ENCODE measurements around the gene DTNA.

Gene DTNA

GRCh38 chr18:34773378-34773777, 63.3 kb downstream of the DTNA start:
- DNase-seq = no peak

DNA sequence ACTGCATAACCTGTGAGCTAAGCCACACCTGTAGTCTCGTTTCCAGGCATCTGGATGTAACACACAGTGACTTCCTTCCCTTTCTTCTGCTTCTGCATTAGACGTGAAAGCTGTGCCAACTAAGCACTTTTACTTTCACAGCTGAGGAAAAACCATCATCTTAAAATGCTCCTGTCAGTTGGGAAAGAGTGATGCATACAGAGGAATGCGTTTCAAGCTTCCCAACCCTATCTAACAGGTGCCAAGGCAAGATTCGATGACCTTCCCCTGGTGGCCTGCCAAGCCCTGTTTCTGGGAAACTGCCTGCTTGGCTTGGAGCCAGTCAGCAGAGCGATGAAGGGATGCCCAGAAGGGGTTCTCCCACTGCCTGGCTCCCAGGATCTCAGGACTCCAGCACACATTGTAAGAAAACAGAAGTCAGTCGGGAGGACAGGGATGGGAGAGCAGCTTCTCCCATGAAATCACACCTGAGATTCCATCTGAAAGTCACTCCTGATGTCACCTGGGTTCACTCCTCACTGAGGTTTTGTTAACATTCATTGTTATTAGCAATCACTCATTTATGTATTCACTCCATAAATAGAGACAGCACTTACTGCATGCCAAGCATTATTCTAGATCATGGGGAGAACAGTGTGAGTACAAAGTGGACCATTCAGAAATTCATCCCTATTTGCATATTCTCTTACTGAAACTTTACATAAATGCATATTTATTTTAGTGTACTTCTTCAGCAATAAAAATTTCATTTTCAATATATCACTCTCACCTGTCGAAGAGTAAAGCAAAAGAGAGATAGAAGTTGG, 64.1 kb downstream of the DTNA start:
- no peak for DNase-seq

GRCh38 chr18:34775461-34775860, 65.4 kb downstream of the DTNA start:
- no peak for DNase-seq

DNA sequence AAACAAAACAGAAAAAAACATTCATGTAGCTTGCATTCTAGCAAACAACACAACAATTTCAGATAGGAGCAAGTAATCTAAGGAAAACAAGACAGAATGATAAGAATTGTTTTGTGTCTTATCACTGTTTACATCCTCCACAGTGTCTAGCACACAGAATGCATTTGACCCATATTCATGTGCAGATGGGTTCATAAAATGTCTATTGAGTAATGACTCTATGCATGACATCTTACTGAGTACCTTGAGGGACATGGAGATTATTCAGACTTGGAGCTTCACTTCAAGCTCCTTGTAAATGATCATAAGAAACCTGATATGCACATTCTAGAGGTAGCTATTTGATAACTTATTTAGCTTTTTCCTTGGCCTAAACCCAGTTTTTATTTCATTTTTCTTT, 69.0 kb downstream of the DTNA start:
- DNase-seq = no peak

DNA sequence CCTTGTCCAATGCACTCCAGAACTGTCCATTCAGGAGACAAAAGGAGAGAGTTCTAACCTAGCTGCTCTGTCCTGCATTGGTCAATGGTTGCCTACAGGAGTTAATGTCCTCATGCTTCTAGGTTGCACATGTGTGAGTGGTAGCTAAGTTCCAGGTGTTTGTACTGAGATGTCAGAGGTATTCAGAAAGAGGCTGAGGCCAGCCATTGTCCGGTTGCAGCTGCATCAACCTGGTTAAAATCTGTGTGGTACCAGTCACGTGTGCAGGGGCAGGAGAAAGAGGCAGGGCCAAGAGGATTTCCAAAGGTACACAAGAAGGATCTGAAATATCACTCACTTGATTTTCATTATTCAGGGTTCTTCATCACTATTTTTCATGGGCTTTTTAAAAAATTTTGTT, 70.8 kb downstream of the DTNA start:
- DNase-seq = no peak

DNA sequence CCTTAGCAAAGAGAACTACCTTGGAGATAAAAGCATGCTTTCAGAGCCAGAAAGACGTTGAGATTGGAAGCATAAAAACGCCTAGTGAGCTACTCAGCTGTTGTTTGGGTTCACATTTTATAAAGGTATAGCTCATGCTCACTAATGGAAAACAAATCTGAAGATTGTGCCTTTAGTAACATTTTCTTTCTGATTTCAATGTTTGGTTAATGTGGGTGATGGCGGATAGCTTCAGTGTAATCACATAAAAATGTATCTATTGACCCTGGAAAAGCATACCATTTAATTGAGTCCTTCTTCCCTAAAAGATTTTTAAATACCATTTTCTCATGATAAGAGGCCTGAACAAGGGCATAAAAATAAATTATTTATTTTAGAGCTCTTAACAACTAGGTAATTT, 73.4 kb downstream of the DTNA start:
- no peak for DNase-seq

DNA sequence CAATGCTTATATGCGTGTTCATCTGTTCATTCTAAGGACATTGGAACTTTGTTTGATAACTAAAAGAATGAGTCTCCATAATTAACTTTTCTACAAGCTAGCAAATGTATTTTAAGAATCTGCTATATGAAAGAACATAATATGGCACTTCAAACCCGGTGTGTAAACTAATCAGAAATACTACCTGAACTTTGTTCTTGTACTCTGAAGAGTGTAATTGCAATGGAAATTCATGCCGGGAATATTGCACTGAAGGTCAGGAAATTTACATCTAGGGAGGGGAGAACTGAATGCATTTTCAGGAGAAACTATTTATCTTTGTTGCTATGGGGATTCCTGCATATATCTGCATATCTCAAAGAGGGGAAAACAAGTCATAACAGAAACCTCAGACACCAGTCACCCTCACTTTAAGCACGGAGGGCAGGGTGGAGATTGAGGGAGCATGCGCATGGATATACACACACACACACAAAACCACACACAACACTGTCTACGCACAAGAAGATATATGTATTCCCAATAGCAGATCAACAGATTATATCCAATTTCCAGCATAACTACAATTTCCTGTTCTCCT, 76.2 kb downstream of the DTNA start:
- DNase-seq = no peak

GRCh38 chr18:34787931-34788532, 77.9 kb downstream of the DTNA start:
- peak; percentile 77 for DNase-seq

DNA sequence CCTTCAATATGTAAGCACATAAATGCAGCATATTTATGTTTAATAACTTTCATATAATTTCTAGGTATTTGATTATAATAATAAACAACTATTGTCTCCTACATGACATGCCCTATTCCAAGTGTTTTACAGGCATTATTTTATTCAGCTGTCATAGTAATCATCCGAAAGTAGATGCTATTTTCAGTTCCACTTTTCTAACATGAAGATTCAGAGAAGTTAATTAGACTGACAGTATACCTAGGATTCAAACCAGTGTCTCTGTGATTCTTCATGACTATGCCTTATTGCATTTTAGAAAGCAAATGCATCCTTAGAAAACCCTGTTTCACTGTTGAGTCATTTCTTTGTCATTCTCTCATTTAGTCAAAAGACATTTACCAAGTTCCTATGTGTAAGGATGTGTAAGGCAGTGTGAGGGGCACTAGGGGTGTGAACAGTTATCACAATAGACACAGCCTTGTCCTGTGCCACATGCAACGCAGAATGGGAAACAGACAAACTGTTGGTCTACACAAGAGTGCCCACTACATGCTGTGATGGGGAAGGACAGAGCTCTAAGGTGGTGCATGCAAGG, 79.8 kb downstream of the DTNA start:
- DNase-seq = no peak

DNA sequence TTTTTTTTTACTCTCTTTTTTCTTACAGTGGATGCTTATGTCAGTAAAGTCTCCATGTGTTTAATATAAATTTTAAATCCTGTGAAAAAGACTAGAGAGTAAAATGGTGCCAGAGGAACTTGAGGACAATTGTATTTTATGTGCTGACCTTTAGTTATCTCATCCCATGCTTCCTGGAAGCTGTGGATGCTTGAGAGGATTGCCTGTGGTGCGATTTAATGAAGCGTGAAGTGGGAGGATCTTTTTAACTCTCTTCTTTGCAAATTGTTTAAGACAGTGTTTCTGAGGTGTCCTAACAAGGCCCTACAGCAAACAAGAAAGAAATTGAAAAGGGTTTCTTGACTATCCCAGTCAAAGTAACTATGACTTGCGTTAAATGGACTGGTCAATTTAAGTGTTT, 84.2 kb downstream of the DTNA start:
- no peak for DNase-seq

DNA sequence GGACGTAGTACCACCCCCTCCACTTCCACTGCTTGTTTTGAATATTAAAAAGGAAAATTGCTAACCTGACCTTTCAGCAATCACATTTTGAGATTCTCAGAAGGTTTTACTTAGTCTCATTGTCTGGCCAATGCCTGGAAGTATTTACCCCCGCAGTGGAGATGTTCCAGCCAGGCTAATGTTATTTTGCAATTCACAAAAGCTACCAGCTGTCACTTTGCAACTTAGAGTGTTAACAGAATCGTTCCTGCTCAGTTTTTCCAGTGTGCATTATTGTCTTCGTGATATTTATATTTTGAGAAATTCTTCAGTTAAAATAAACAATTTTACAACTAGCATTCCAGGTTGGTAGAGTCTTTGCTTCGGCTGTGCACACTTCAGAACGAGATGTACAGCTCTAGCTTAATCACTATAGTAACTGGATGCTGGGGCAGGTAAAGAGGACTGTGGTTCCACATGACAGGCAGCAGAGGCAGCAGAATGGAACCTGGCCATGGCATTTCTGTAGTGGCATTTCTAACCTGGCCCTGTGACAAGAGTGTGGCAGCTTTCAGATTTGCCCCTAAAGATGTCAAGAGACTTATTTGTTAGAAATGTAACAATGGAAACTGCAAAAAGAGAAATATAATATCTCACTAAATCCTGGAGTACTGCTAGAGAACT, 85.1 kb downstream of the DTNA start:
- DNase-seq = no peak

GRCh38 chr18:34796035-34796657, 86.0 kb downstream of the DTNA start:
- DNase-seq = no peak

DNA sequence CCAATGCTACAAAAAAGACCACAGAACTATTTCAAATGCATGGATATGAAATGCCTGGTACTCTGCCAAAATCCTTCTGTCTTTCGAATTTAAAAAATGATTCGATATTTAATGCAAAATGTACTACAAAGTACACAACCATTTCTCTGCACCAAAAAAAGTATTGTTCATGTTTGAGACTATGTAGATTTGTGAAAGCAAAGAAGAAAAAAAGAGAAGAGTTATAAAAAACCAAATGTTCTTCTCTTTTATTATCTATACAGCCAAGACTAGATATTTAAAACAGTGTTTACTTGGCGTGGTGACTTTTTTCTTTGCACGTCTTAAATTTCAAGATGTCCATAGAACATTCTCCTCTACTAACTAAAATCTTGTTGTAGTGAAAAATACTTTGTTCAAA, 89.2 kb downstream of the DTNA start:
- no peak for DNase-seq

DNA sequence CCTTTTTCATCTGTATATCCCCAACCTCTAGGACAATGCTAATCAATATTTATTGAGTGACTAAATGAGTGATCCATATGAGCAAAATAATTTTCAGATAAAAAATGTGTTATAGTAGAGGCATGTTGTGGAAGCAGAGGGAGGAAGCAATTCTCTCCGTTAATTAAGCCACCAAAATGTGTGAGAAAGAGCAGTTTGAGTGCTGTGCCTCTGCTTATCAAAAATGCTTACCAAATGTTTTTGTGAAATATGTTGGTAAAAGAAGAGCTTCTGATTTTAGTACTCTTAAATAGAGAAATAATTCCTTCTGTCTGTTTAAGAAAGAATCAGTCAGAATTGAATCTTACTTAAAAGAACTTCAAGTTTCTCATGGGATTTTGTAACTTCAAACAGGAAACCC, 90.3 kb downstream of the DTNA start:
- DNase-seq = no peak

- no peak for DNase-seq
These were observed 91.7 kb downstream of the DTNA start for GRCh38 chr18:34801774-34802173.

- DNase-seq = no peak
These were observed 92.9 kb downstream of the DTNA start for GRCh38 chr18:34802959-34803358.

- no peak for DNase-seq
These were observed 93.8 kb downstream of the DTNA start for GRCh38 chr18:34803877-34804400.

GRCh38 chr18:34805103-34805877, 95.2 kb downstream of the DTNA start:
- no peak for DNase-seq

DNA sequence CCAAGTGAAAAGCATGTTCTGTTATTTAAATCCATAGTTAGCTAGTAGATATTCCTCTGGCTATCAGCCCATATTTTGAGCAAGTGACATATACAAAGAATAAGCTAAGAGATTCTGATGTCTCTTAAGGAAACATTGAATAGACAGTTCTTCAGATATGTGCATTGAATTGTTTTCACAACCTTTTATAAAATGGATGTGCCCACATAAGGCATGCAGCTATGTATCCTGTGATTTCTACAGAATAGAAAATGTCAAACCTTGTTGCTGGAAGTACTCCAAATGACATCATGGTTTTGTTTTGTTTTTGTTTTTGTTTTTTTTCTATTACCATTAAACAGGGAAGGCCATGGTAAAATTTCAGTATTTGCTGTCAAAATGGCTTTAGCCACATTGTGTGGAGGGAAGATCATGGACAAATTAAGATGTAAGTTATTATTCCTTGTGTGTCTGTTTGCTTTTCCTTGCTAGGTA, 95.8 kb downstream of the DTNA start:
- no peak for DNase-seq

DNA sequence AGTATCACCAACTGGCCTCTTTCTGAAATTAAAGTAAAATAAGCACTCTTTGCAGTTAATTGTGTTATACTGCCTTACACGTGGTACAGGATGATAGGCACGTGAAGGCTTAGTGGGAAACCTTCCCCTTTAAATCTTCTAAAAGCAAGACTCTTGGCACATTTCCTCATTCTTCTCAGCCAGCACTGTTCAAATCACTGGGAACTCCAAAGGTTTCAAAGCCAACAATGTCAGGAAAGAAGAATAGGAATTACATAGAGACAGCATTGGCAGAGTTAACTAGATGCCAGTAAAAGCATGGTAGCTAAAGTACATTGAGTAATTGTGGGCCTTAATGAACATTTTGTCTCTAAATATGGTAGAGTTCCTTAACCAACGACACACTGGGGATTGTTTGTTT, 96.4 kb downstream of the DTNA start:
- DNase-seq = no peak

GRCh38 chr18:34807106-34807796, 97.2 kb downstream of the DTNA start:
- DNase-seq = no peak
